HL-60 (cell line): ENCODE data around the gene PPP1R27.

Experiments
- DNase-seq, 2 experiments: peaks; one replicate each; pipeline ENCODE4 v3.0.0-alpha.2; 2010 to 2020; ENCODE audit warnings: low read depth in 1 of 2, low spot score in 1 of 2
- H3K27ac ChIP-seq: fragments of 250-450 bp; sonication (Bioruptor Pico); replicated peaks from 2 replicates; pipeline ENCODE4 v1.5.1; 2020; ENCODE audit warnings: mild to moderate bottlenecking, moderate library complexity
- H3K27me3 ChIP-seq: fragments of 250-450 bp; sonication (Bioruptor Pico); 2 replicates; pipeline ENCODE4 v1.5.1; 2021; ENCODE audit warnings: mild to moderate bottlenecking, moderate library complexity; ENCODE audit not compliant: insufficient read depth, poor library complexity, severe bottlenecking
- H3K4me3 ChIP-seq: replicated peaks from 2 replicates; pipeline ENCODE4 v1.5.1; 2011; ENCODE audit warnings: mild to moderate bottlenecking, control low read depth, low read length; ENCODE audit not compliant: insufficient read depth
- GABPA ChIP-seq: IDR thresholded peaks from 2 replicates; pipeline ENCODE4 v1.6.1; 2012; ENCODE audit warnings: low read depth
- POLR2AphosphoS5 ChIP-seq: IDR thresholded peaks from 2 replicates; pipeline ENCODE4 v1.6.1; 2012; ENCODE audit warnings: low read depth
- REST ChIP-seq: IDR thresholded peaks from 2 replicates; pipeline ENCODE4 v1.6.1; 2012; ENCODE audit warnings: low read depth; ENCODE audit not compliant: insufficient replicate concordance
- SPI1 ChIP-seq: IDR thresholded peaks from 2 replicates; pipeline ENCODE4 v1.6.1; 2012; ENCODE audit warnings: low read depth, mild to moderate bottlenecking, borderline replicate concordance
- TF ChIP-seq, protein P1 (sequence below): IDR thresholded peaks from one replicate; pipeline ENCODE4 v1.5.1; 2011; ENCODE audit warnings: low read length, control low read depth, inconsistent platforms; ENCODE audit not compliant: insufficient read depth

Gene PPP1R27

GRCh38 chr17:81852237-81852636 lies 17.4 kb upstream of the PPP1R27 start:
- no peak overlapping the region; the same call in 1 of the 2 replicates for H3K27ac ChIP-seq
- no peaks in the 10 kb centered on the region for H3K27me3 ChIP-seq
- TF ChIP-seq POLR2AphosphoS5 (no peak; the same call in 1 of the 2 replicates), SPI1 (no peak), GABPA (no peak), REST (no peak)
- TF ChIP-seq, protein P1, sequence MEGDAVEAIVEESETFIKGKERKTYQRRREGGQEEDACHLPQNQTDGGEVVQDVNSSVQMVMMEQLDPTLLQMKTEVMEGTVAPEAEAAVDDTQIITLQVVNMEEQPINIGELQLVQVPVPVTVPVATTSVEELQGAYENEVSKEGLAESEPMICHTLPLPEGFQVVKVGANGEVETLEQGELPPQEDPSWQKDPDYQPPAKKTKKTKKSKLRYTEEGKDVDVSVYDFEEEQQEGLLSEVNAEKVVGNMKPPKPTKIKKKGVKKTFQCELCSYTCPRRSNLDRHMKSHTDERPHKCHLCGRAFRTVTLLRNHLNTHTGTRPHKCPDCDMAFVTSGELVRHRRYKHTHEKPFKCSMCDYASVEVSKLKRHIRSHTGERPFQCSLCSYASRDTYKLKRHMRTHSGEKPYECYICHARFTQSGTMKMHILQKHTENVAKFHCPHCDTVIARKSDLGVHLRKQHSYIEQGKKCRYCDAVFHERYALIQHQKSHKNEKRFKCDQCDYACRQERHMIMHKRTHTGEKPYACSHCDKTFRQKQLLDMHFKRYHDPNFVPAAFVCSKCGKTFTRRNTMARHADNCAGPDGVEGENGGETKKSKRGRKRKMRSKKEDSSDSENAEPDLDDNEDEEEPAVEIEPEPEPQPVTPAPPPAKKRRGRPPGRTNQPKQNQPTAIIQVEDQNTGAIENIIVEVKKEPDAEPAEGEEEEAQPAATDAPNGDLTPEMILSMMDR, result no peak
- no peak for DNase-seq
- H3K4me3 ChIP-seq, result no peak overlapping the region

DNA sequence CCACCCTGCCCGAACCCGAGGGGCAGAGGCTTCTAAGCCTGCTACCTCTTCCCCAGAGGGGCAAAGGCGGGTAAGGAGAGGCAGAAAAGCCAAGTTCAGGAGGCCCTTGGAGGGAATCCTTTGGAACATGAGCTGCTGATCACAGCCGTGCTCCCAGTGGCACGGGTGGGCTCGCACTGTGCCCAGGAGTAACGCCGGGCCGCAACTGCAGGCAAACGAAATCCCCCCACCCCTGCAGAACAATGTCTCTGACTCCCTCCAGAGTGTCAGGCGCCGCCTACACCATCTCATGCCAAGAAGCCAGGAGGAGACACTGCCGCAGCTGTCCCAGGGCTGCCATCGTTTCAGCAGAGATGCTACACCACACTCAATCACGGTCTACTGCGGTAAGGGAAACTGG lies 16.6 kb upstream of the PPP1R27 start:
- Histone ChIP-seq H3K27ac (peak overlapping the region; percentile 6; the same call in 1 of the 2 replicates), H3K27me3 (no peaks in the 10 kb centered on the region), H3K4me3 (no peak overlapping the region)
- TF ChIP-seq POLR2AphosphoS5 (peak; percentile 66), SPI1 (no peak)
- no peak for DNase-seq

- no peak for TF ChIP-seq POLR2AphosphoS5
- no peak for TF ChIP-seq REST
- TF ChIP-seq GABPA, result no peak
- TF ChIP-seq SPI1, result no peak
- TF ChIP-seq, protein P1, result no peak
- Histone ChIP-seq H3K27ac (no peak overlapping the region; the same call in 1 of the 2 replicates), H3K4me3 (no peak overlapping the region), H3K27me3 (no peaks in the 10 kb centered on the region)
- no peak for DNase-seq
Observed at GRCh38 chr17:81849457-81849856, 14.6 kb upstream of the PPP1R27 start.

DNA sequence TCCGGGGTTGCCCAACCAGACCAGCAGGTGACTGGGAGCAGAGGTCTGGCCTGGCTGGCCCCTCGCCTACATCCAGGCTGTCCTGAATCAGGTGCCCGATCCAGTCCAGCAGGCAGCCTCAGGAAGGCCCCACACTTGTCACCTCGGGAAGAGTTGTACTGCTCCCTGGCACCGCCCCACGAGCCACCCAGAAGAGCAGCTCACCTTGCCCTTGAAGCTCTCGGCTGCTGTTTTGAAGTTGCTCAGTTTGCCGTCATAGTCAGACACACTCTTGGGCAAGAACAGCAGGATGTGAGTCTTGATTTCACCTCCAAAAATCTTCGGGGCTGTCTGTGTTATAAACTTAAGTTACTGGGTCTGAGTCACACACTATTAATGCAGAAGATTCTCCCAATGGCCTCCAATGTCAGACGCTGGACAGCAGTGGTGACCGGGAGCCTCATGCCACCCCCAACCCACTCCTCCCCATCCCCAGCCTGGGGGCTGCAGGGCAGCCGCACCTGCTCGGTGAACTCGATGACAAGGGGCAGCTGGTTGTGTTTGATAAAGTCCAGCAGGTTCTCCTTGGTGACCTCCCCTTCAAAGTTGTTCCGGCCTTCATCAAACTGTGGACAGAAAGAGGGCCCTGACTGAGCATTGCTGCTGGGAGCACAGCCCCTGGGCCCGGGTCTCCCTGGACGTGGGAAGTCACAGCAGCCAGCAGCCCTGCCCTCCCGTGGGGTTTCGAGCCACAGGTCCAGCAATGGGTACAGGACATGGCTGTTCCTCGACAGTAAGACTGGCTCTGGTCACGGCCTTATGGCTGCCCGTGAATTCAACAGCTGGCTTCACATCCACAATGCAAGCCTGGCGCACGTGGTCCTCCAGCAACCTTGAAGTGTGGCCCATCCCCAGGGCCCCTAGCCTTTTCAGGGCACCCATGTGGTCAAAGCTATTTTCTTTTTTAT lies 12.2 kb upstream of the PPP1R27 start:
- no peak for DNase-seq
- TF ChIP-seq GABPA (no peak), POLR2AphosphoS5 (peak; percentile 89)
- H3K4me3 ChIP-seq, result no peak overlapping the region
- peak overlapping the region; percentile 48 for H3K27ac ChIP-seq
- H3K27me3 ChIP-seq, result no peaks in the 10 kb centered on the region
